HEK293 (cell line): ENCODE data around the gene COL4A1.

Source experiments
- CTCF ChIA-PET: fragments of 350-600 bp; formaldehyde crosslinking; extraction: SDS; loops from one replicate; lab custom pipeline; 2021; ENCODE audit warnings: antibody characterized with exemption; lab: Yijun Ruan, JAX
- POLR2A ChIA-PET: fragments of 300-600 bp; formaldehyde crosslinking; extraction: SDS; loops from one replicate; lab custom pipeline; 2020; ENCODE audit warnings: antibody characterized with exemption, inconsistent platforms; lab: Yijun Ruan, JAX
- H3K27ac ChIP-seq: fragments of 200-500 bp; sonication (Bioruptor generic); 2 replicates; pipeline ENCODE4 v1.5.1; 2014; ENCODE audit warnings: low read depth, low read length, control low read depth, inconsistent platforms; ENCODE audit errors: extremely low read depth
- H3K36me3 ChIP-seq, 2 experiments: fragments of 200-500 bp in 1 of 2; sonication (Bioruptor generic) in 1 of 2; 1 replicate in 1 of 2; 2 replicates in 1 of 2; pipeline ENCODE4 v1.5.1; 2014 to 2017; ENCODE audit warnings: inconsistent platforms in 2 of 2, low read length in 2 of 2; ENCODE audit not compliant: control insufficient read depth in 2 of 2, insufficient read depth in 1 of 2
- H3K4me1 ChIP-seq: fragments of 200-500 bp; sonication (Bioruptor generic); 2 replicates; pipeline ENCODE4 v1.5.1; 2014; ENCODE audit warnings: mild to moderate bottlenecking, low read length, inconsistent platforms; ENCODE audit not compliant: control insufficient read depth, insufficient read depth
- H3K4me3 ChIP-seq: 2 replicates; pipeline ENCODE4 v1.5.1; 2011; ENCODE audit warnings: low read depth, mild to moderate bottlenecking, control low read depth, low read length, moderate library complexity
- H3K9me3 ChIP-seq: fragments of 200-500 bp; sonication (Bioruptor generic); 2 replicates; pipeline ENCODE4 v1.5.1; 2014; ENCODE audit warnings: low read depth, low read length, inconsistent platforms; ENCODE audit not compliant: control insufficient read depth, insufficient read depth
- EGR2 ChIP-seq: fragments of 450-650 bp; formaldehyde crosslinking; IDR thresholded peaks from 2 replicates; pipeline ENCODE4 v1.5.1; 2016; ENCODE audit warnings: low read depth, missing biosample characterization, missing genetic modification characterization
- HOXA7 ChIP-seq: sonication (generic); formaldehyde crosslinking; IDR thresholded peaks from 2 replicates; pipeline ENCODE4 v1.8.1; 2022; ENCODE audit warnings: missing genetic modification reagents, borderline replicate concordance
- OVOL3 ChIP-seq: fragments of 450-650 bp; formaldehyde crosslinking; IDR thresholded peaks from 2 replicates; pipeline ENCODE4 v1.5.1; 2016; ENCODE audit warnings: missing biosample characterization, missing genetic modification characterization
- PRDM10 ChIP-seq: fragments of 450-650 bp; formaldehyde crosslinking; IDR thresholded peaks from 2 replicates; pipeline ENCODE4 v1.5.1; 2016; ENCODE audit warnings: missing biosample characterization, missing genetic modification characterization
- RBAK ChIP-seq: fragments of 450-650 bp; formaldehyde crosslinking; IDR thresholded peaks from 2 replicates; pipeline ENCODE4 v1.5.1; 2016; ENCODE audit warnings: missing biosample characterization, missing genetic modification characterization
- REPIN1 ChIP-seq: fragments of 450-650 bp; formaldehyde crosslinking; IDR thresholded peaks from 2 replicates; pipeline ENCODE4 v1.5.1; 2017; ENCODE audit warnings: missing biosample characterization, missing genetic modification characterization, low read depth
- SALL2 ChIP-seq: fragments of 450-650 bp; formaldehyde crosslinking; IDR thresholded peaks from 2 replicates; pipeline ENCODE4 v1.5.0; 2017; ENCODE audit warnings: missing biosample characterization, mild to moderate bottlenecking, missing genetic modification characterization, borderline replicate concordance
- SP7 ChIP-seq: fragments of 450-650 bp; formaldehyde crosslinking; IDR thresholded peaks from 2 replicates; pipeline ENCODE4 v1.5.1; 2016; ENCODE audit warnings: missing biosample characterization, missing genetic modification characterization
- TRIM28 ChIP-seq: IDR thresholded peaks from 2 replicates; pipeline ENCODE4 v1.6.1; 2011; ENCODE audit warnings: low read length, control low read depth, borderline replicate concordance
- ZBTB26 ChIP-seq: fragments of 450-650 bp; formaldehyde crosslinking; optimal IDR thresholded peaks from 2 replicates; pipeline ENCODE3; 2016; ENCODE audit warnings: missing biosample characterization, mild to moderate bottlenecking, missing genetic modification characterization
- ZFHX2 ChIP-seq: fragments of 450-650 bp; formaldehyde crosslinking; conservative IDR thresholded peaks from 2 replicates; pipeline ENCODE4 v1.5.1; 2016; ENCODE audit warnings: missing biosample characterization, missing genetic modification characterization
- ZFP69B ChIP-seq: fragments of 450-650 bp; formaldehyde crosslinking; IDR thresholded peaks from 2 replicates; pipeline ENCODE4 v1.5.1; 2016; ENCODE audit warnings: missing biosample characterization, missing genetic modification characterization
- ZNF10 ChIP-seq: fragments of 450-650 bp; formaldehyde crosslinking; IDR thresholded peaks from 2 replicates; pipeline ENCODE4 v1.5.1; 2017; ENCODE audit warnings: missing biosample characterization, missing genetic modification characterization
- ZNF157 ChIP-seq: fragments of 450-650 bp; formaldehyde crosslinking; IDR thresholded peaks from 2 replicates; pipeline ENCODE4 v1.5.1; 2016; ENCODE audit warnings: missing biosample characterization, missing genetic modification characterization
- ZNF169 ChIP-seq: fragments of 450-650 bp; formaldehyde crosslinking; IDR thresholded peaks from 2 replicates; pipeline ENCODE4 v1.5.1; 2016; ENCODE audit warnings: missing biosample characterization, missing genetic modification characterization
- ZNF174 ChIP-seq: fragments of 450-650 bp; formaldehyde crosslinking; IDR thresholded peaks from 2 replicates; pipeline ENCODE4 v1.5.0; 2017; ENCODE audit warnings: missing biosample characterization, mild to moderate bottlenecking, missing genetic modification characterization
- ZNF202 ChIP-seq: fragments of 450-650 bp; formaldehyde crosslinking; IDR thresholded peaks from 2 replicates; pipeline ENCODE4 v1.5.1; 2016; ENCODE audit warnings: missing biosample characterization, missing genetic modification characterization, borderline replicate concordance
- ZNF292 ChIP-seq: fragments of 450-650 bp; formaldehyde crosslinking; IDR thresholded peaks from 2 replicates; pipeline ENCODE4 v1.5.1; 2016; ENCODE audit warnings: low read depth, missing biosample characterization, missing genetic modification characterization, borderline replicate concordance
- ZNF324 ChIP-seq: fragments of 450-650 bp; formaldehyde crosslinking; IDR thresholded peaks from 2 replicates; pipeline ENCODE4 v1.5.1; 2016; ENCODE audit warnings: missing biosample characterization, missing genetic modification characterization
- ZNF350 ChIP-seq: fragments of 450-650 bp; formaldehyde crosslinking; IDR thresholded peaks from 2 replicates; pipeline ENCODE4 v1.5.0; 2017; ENCODE audit warnings: missing biosample characterization, mild to moderate bottlenecking, missing genetic modification characterization
- ZNF423 ChIP-seq: fragments of 450-650 bp; formaldehyde crosslinking; IDR thresholded peaks from 2 replicates; pipeline ENCODE4 v1.5.1; 2016; ENCODE audit warnings: missing biosample characterization, missing genetic modification characterization
- ZNF473 ChIP-seq: fragments of 450-650 bp; formaldehyde crosslinking; IDR thresholded peaks from 2 replicates; pipeline ENCODE4 v1.5.1; 2017; ENCODE audit warnings: missing biosample characterization, missing genetic modification characterization
- ZNF561 ChIP-seq: fragments of 450-650 bp; IDR thresholded peaks from 2 replicates; pipeline ENCODE4 v1.5.1; 2018; ENCODE audit warnings: missing biosample characterization, missing genetic modification characterization, borderline replicate concordance
- ZNF585B ChIP-seq: fragments of 450-650 bp; formaldehyde crosslinking; IDR thresholded peaks from 2 replicates; pipeline ENCODE4 v1.5.1; 2016; ENCODE audit warnings: missing biosample characterization, missing genetic modification characterization
- ZNF600 ChIP-seq: fragments of 450-650 bp; formaldehyde crosslinking; IDR thresholded peaks from 2 replicates; pipeline ENCODE4 v1.5.1; 2016; ENCODE audit warnings: missing biosample characterization, missing genetic modification characterization
- ZNF660 ChIP-seq: fragments of 450-650 bp; IDR thresholded peaks from 2 replicates; pipeline ENCODE4 v1.5.1; 2018; ENCODE audit warnings: missing biosample characterization, mild to moderate bottlenecking, missing genetic modification characterization
- ZNF670 ChIP-seq: fragments of 450-650 bp; formaldehyde crosslinking; IDR thresholded peaks from 2 replicates; pipeline ENCODE4 v1.5.1; 2016; ENCODE audit warnings: missing biosample characterization, missing genetic modification characterization, low read depth
- ZNF777 ChIP-seq: fragments of 450-650 bp; formaldehyde crosslinking; IDR thresholded peaks from 2 replicates; pipeline ENCODE4 v1.5.1; 2017; ENCODE audit warnings: missing biosample characterization, missing genetic modification characterization, borderline replicate concordance
- ZSCAN5A ChIP-seq: fragments of 450-650 bp; formaldehyde crosslinking; IDR thresholded peaks from 2 replicates; pipeline ENCODE4 v1.5.1; 2016; ENCODE audit warnings: missing biosample characterization, missing genetic modification characterization
- TF ChIP-seq, protein P1 (sequence below): fragments of 450-650 bp; IDR thresholded peaks from 2 replicates; pipeline ENCODE4 v1.5.1; 2018; ENCODE audit warnings: missing biosample characterization, mild to moderate bottlenecking, missing genetic modification characterization
- TF ChIP-seq, protein P2 (sequence below): fragments of 450-650 bp; formaldehyde crosslinking; IDR thresholded peaks from 2 replicates; pipeline ENCODE4 v1.5.1; 2016; ENCODE audit warnings: missing biosample characterization, missing genetic modification characterization

The COL4A1 gene

GRCh38 chr13:110329798-110330461 lies 23.0 kb upstream of the COL4A1 start:
- H3K27ac ChIP-seq = no peak overlapping the region
- no peaks in the 10 kb centered on the region for H3K36me3 ChIP-seq
- POLR2A ChIA-PET = no interaction called here
- H3K4me1 ChIP-seq = peaks cover 4% of the 10 kb centered on the region; the same call in 1 of the 2 replicates
- CTCF ChIA-PET = no interaction called here
- H3K9me3 ChIP-seq = no peaks in the 10 kb centered on the region
- H3K4me3 ChIP-seq = no peak overlapping the region
- TF ChIP-seq ZNF670 (tag by site-specific recombination) (no peak), ZSCAN5A (tag by site-specific recombination) (no peak), ZNF174 (tag by site-specific recombination) (no peak), SALL2 (tag by site-specific recombination) (no peak), SP7 (tag by site-specific recombination) (no peak), ZNF10 (tag by site-specific recombination) (no peak), EGR2 (peak; percentile 36; the same call in 1 of the 2 replicates), RBAK (tag by site-specific recombination) (no peak), TRIM28 (no peak), REPIN1 (tag by site-specific recombination) (no peak), ZNF423 (tag by site-specific recombination) (no peak), ZNF660 (peak; percentile 49; the same call in 1 of the 2 replicates), ZNF324 (tag by site-specific recombination) (no peak), ZNF292 (no peak), ZNF473 (tag by site-specific recombination) (no peak), ZBTB26 (tag by site-specific recombination) (no peak), ZFHX2 (tag by site-specific recombination) (peak; percentile 51; the same call in 1 of the 2 replicates), ZFP69B (tag by site-specific recombination) (peak; percentile 70), HOXA7 (CRISPR knock-in tag) (no peak), ZNF169 (tag by site-specific recombination) (no peak), ZNF777 (tag by site-specific recombination) (no peak), ZNF202 (tag by site-specific recombination) (no peak), PRDM10 (tag by site-specific recombination) (peak; percentile 66), ZNF600 (tag by site-specific recombination) (0 out of 2 replicates have a peak, but pooled peaks have one; percentile 40), OVOL3 (peak; percentile 73; the same call in 1 of the 2 replicates), ZNF585B (no peak), ZNF157 (no peak), ZNF350 (tag by site-specific recombination) (no peak), ZNF561 (no peak)
- TF ChIP-seq, protein P1, sequence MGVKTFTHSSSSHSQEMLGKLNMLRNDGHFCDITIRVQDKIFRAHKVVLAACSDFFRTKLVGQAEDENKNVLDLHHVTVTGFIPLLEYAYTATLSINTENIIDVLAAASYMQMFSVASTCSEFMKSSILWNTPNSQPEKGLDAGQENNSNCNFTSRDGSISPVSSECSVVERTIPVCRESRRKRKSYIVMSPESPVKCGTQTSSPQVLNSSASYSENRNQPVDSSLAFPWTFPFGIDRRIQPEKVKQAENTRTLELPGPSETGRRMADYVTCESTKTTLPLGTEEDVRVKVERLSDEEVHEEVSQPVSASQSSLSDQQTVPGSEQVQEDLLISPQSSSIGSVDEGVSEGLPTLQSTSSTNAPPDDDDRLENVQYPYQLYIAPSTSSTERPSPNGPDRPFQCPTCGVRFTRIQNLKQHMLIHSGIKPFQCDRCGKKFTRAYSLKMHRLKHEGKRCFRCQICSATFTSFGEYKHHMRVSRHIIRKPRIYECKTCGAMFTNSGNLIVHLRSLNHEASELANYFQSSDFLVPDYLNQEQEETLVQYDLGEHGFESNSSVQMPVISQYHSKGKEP (tag by site-specific recombination) = no peak
- TF ChIP-seq, protein P2, sequence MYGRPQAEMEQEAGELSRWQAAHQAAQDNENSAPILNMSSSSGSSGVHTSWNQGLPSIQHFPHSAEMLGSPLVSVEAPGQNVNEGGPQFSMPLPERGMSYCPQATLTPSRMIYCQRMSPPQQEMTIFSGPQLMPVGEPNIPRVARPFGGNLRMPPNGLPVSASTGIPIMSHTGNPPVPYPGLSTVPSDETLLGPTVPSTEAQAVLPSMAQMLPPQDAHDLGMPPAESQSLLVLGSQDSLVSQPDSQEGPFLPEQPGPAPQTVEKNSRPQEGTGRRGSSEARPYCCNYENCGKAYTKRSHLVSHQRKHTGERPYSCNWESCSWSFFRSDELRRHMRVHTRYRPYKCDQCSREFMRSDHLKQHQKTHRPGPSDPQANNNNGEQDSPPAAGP (tag by site-specific recombination) = peak; percentile 26; the same call in 1 of the 2 replicates
